Stimulated activated CD8-positive, alpha-beta memory T cell treated with anti-CD3 and anti-CD28 coated beads, Interleukin-15, amount 100 ng/mL, for 48 hours (primary cell): ENCODE data around the gene KIAA1614.
"Not testable (repeated sequence)": the region's sequence is repeated elsewhere in the genome, so short reads cannot be mapped to it uniquely, and the experiment has no call there.

Experiments
- DNase-seq, 2 donors: peaks; one replicate each; pipeline ENCODE4 v3.0.0-alpha.2; 2020; ENCODE audit warnings: low read depth in 2 of 2

KIAA1614 gene

GRCh38 chr1:180941518-180942275, 29.0 kb downstream of the KIAA1614 start:
- DNase-seq, result no peak

GRCh38 chr1:180945151-180945550, 32.5 kb downstream of the KIAA1614 start:
- DNase-seq, result no peak

GRCh38 chr1:180945551-180945950, 32.9 kb downstream of the KIAA1614 start:
- DNase-seq, result no peak

GRCh38 chr1:180946056-180946455, 33.4 kb downstream of the KIAA1614 start:
- DNase-seq, result no peak

- DNase-seq, result no peak
Measured at GRCh38 chr1:180946541-180947498, 34.1 kb downstream of the KIAA1614 start.

DNA sequence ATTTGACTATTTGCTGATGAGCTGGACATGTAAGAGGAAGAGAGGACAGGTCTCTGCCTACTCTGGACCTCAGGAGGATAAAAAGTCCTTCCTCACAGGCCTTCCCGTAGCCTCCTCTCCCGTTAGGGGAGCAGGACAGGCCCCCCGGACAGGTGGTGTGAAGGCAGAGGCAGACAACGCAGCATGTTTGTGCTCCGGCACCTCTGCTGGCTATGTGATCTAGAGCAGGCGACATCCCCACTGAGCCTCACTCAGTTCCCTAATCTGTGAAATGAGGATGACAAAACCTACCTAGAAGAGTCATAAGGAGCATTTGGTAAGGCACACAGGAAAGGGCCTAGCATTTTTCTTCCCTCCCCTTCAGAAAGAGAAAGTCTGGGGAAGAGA, 34.8 kb downstream of the KIAA1614 start:
- DNase-seq, result no peak

GRCh38 chr1:180947901-180948640, 35.4 kb downstream of the KIAA1614 start:
- no peak for DNase-seq

- no peak for DNase-seq
Measured at GRCh38 chr1:180948641-180949615, 36.2 kb downstream of the KIAA1614 start.

DNA sequence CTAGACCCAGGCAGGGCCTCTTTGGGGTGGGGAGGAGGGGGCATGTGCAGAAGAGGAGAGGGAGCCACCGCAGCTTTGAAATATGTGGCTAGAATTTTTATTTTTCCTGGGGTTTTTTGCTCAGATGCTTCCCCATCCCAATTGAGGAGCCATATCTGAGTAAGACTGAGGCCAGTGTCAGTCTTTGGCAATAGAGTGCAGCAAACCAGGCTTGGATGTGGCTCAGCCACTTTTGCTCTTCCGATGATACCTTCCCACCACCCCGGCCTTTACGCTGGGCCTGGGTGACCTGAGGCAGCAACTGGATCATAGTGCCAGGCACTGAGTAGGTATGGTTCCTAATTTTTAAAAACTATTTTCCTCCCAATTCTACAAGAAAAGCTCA, 36.9 kb downstream of the KIAA1614 start:
- DNase-seq, result no peak

DNA sequence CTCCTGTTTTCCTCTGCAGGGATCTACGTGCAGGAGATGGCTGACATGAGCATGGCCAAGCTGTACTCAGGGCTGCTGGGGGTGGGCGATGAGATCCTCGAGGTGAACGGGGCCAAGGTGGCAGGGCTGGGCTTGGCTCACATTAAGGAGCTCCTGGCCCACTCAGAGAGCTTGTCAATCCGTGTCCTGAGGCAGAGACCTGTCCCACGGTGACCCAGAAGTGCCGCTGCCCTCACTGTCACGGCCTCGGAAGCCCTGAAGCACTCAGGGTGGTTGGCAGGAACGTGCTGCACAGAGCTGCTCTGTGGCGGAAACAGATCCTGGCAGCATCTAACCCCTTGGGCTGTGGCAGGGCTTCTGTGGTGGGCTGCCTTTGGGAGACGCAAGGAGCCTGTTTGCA, 37.6 kb downstream of the KIAA1614 start:
- DNase-seq, result no peak

DNA sequence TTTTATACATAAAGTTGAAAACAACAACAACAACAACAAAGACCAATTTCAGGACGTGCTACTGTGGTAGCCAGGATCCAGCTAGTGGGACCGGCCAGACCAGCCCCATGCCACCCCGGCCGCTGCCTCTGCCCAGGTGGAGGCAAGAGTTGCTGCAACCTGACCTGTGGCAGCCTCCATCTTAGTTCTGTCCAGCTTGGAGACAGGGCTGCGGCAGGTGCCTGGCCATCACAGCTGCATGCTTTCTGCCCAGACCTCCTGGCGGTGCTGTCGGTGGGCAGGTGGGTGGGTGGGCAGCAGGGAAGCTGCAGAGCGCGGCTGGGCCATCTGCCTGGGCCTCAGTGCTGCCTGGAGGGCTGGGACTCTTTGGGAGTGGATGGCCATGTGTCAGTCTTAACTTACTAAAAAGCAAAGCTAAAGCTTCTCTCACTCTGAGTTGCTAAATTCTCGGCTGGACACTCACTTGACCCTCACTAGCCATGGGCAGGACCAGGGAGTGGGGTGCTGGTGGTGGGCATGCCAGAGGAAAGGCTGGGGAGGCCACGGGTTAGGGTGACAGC, 38.6 kb downstream of the KIAA1614 start:
- no peak for DNase-seq

DNA sequence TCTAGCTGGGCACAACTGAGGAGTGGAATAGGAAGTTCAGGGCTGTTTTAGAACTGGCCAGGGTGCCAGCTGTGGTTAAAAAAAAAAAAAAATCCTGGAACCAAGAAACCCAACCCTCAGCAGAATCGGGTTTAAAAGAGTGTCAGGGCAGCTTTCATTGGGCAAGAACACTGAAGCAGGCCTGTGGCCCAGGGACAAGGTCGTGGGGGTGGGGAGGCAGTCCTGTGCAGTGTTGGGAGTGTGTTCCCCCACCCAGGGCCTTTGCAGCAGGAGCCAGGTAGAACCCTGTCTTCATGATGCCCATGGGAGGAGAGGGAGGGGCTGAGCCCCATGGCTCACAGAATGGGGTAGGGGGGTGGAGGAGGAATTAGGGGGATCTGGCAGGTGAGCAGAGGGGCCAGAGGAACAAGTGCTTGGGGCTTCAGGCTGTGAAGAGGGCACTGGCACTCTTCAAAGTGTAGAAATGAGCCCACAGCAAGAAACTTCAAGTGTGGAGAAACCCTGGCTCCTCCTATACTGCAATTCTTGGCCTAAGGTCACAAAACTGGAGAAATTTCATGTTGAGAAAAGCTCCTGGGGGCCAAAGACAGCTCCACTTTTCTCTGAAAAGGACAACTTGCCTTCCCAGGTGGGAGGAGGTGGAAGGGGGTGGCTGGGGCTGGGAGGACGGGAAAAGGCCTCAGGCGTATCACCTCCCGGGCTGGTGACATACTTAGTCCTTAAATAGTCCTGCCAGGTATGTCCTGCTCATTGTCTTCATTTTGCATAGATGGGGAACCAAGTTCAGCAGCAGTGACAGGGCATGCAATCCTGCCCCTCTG, 39.3 kb downstream of the KIAA1614 start:
- no peak for DNase-seq

GRCh38 chr1:180952657-180953013, 39.9 kb downstream of the KIAA1614 start:
- no peak for DNase-seq

DNA sequence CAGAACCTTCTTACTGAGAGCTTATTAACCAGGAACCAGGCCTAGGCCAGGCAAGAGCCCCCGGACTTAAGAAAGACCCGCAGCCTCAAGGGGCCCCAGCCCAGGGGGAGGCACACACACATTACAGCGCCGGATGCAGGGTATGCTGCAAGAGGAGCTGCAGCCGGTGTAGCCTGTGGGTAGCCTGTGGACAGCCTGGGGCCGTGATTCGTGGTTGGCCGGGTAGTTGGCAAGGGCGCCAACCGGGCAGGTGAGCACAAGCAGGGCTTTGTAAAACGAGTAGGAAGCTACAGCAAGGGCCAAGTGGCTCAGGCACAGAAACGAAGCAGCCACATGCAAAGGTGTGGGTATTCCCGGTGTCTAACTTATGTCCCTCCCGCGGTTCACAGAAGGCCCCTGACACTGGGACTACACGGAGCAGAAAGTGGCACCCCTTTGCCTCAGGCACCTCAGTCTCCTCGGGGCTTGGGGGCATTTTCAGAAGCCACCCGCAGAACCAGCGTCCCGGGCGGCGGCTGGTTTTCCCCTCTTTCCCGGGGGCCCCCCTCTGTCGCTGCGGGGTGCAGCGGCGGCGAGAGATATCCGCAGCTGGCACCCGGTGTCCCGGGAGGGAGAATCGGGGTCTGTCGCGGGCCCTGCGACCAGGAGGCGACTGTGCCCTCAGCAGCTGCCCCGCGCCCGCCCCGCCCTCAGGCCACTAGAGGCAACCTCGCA, 40.8 kb downstream of the KIAA1614 start:
- DNase-seq, result no peak

GRCh38 chr1:180954005-180954800, 41.5 kb downstream of the KIAA1614 start:
- DNase-seq, result peak; percentile 52 to 53

DNA sequence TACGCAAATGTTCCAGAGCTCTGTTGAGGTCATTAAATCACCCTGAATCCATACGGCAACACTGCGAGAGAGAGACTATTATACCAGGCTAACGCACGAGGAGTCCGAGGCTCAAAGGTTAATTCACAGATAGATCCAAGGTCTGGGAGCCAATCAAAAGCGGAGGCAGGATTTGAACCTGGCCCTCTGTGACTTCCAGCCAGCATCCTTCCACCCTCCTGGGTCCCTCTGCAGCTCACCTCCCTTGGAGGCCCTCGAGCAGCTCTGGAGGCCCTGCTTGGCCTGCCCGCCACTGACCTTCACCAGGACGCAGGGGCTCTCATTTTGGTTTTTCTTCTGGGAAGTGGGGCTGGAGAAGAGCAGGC, 42.1 kb downstream of the KIAA1614 start:
- DNase-seq, result no peak

GRCh38 chr1:180956028-180956640, 43.4 kb downstream of the KIAA1614 start:
- DNase-seq, result no peak

GRCh38 chr1:180959620-180960019, 46.9 kb downstream of the KIAA1614 start:
- not testable (repeated sequence) for DNase-seq
